Measurements from ENCODE around the gene NHS. TPM values are rescaled to one million over a fixed set of nuclear protein-coding genes. Genes with fewer than 3 reads are reported as not detected.
A peak's percentile ranks its signal among the peaks of the same experiment; 100 is the strongest.

NHS gene
- total RNA-seq, 1 donor from 2014 or later = 6.6 TPM

DNA sequence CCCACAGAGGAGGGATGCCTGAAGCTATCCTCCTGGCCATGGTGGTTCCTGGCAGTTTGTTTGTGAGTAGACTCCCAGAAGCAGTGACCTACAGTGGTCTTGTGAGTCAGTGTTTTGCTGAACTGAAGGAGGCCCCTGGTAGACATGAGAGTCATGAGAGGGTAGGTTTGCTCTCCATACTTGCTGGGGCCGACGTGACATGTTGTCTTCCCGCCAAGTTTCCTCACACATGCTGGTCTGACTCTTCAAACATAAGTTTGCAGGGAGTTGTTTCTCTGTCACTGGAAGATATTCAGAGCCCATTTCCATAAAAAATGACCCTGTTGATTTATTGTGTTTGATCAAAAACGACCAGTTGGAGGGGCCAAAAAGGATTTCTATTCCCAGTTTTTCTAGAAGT lies 231.2 kb downstream of the NHS start:
- Histone ChIP-seq H3K9me3 (ENCODE audit: insufficient read depth, low read depth, low read length) (no peaks in the 10 kb centered on the region), H3K36me3 (ENCODE audit: insufficient read depth, low read length) (no peaks in the 10 kb centered on the region), H3K27ac (ENCODE audit: low read depth, low read length) (no peak overlapping the region), H3K9ac (ENCODE audit: low read length) (no peak overlapping the region), H3K4me3 (ENCODE audit: insufficient read depth, low read depth, low read length) (no peak overlapping the region), H3K4me1 (ENCODE audit: insufficient read depth, low read length) (peaks cover 5% of the 10 kb centered on the region), H3K4me2 (ENCODE audit: low read length) (peak overlapping the region; percentile 11), H2AFZ (ENCODE audit: low read depth, low read length) (no peak overlapping the region), H3K27me3 (ENCODE audit: insufficient read depth, low read length) (no peaks in the 10 kb centered on the region), H4K20me1 (ENCODE audit: insufficient read depth, low read length) (no peaks in the 10 kb centered on the region), H3K79me2 (ENCODE audit: insufficient read depth, low read length) (peaks cover 15% of the 10 kb centered on the region)
- peaks cover 4% of the 10 kb centered on the region for H3K9me3 Mint-ChIP-seq (ENCODE audit: unreplicated experiment)
- peaks cover 10% of the 10 kb centered on the region for H3K4me1 Mint-ChIP-seq (ENCODE audit: low read depth, unreplicated experiment)
- no peak for DNase-seq (ENCODE audit: low read depth)
- H3K4me3 Mint-ChIP-seq (ENCODE audit: unreplicated experiment) = no peak overlapping the region
- no peaks in the 10 kb centered on the region for H3K27me3 Mint-ChIP-seq (ENCODE audit: low read depth, unreplicated experiment)
- H3K27ac Mint-ChIP-seq (ENCODE audit: unreplicated experiment) = peak overlapping the region; percentile 89
- no peaks in the 10 kb centered on the region for H3K36me3 Mint-ChIP-seq (ENCODE audit: low read depth, unreplicated experiment)
- peak; percentile 59 for FAIRE-seq
- TF ChIP-seq EZH2 (IDR thresholded peaks at IDR 0.05; ENCODE audit: insufficient read depth, low read length) = no peak
- TF ChIP-seq, protein P1, sequence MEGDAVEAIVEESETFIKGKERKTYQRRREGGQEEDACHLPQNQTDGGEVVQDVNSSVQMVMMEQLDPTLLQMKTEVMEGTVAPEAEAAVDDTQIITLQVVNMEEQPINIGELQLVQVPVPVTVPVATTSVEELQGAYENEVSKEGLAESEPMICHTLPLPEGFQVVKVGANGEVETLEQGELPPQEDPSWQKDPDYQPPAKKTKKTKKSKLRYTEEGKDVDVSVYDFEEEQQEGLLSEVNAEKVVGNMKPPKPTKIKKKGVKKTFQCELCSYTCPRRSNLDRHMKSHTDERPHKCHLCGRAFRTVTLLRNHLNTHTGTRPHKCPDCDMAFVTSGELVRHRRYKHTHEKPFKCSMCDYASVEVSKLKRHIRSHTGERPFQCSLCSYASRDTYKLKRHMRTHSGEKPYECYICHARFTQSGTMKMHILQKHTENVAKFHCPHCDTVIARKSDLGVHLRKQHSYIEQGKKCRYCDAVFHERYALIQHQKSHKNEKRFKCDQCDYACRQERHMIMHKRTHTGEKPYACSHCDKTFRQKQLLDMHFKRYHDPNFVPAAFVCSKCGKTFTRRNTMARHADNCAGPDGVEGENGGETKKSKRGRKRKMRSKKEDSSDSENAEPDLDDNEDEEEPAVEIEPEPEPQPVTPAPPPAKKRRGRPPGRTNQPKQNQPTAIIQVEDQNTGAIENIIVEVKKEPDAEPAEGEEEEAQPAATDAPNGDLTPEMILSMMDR (IDR thresholded peaks at IDR 0.05; ENCODE audit: insufficient read depth, low read depth, low read length) = no peak

DNA sequence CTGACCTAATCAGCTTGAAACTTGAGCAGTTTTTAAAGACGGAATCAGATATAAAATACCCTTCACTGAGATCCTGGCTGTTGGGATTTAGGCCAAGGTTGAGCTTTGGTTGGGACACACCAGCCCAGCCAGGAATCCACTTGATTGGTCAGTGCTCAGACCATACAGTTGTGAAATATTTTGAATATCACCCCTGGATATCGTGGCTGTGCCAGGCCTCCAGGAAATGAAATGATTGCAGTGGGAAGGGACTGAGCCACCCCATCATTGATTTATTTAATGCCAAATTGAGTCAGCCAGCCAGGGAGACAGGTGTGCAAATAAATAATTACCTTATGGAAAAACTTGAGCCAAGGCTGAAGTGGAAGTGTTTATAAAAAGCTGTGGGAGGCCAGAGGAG lies 233.9 kb downstream of the NHS start:
- Histone ChIP-seq H3K9ac (ENCODE audit: low read length) (no peak overlapping the region), H3K79me2 (ENCODE audit: insufficient read depth, low read length) (peaks cover 15% of the 10 kb centered on the region), H3K9me3 (ENCODE audit: insufficient read depth, low read depth, low read length) (no peaks in the 10 kb centered on the region), H4K20me1 (ENCODE audit: insufficient read depth, low read length) (peaks cover 11% of the 10 kb centered on the region), H3K4me2 (ENCODE audit: low read length) (no peak overlapping the region), H2AFZ (ENCODE audit: low read depth, low read length) (no peak overlapping the region), H3K27ac (ENCODE audit: low read depth, low read length) (no peak overlapping the region), H3K36me3 (ENCODE audit: insufficient read depth, low read length) (no peaks in the 10 kb centered on the region), H3K27me3 (ENCODE audit: insufficient read depth, low read length) (no peaks in the 10 kb centered on the region), H3K4me3 (ENCODE audit: insufficient read depth, low read depth, low read length) (no peak overlapping the region), H3K4me1 (ENCODE audit: insufficient read depth, low read length) (peaks cover 9% of the 10 kb centered on the region)
- DNase-seq (ENCODE audit: low read depth) = no peak
- H3K4me1 Mint-ChIP-seq (ENCODE audit: low read depth, unreplicated experiment) = peaks cover 17% of the 10 kb centered on the region
- peaks cover 4% of the 10 kb centered on the region for H3K9me3 Mint-ChIP-seq (ENCODE audit: unreplicated experiment)
- TF ChIP-seq, protein P1 (IDR thresholded peaks at IDR 0.05; ENCODE audit: insufficient read depth, low read depth, low read length) = no peak
- TF ChIP-seq EZH2 (IDR thresholded peaks at IDR 0.05; ENCODE audit: insufficient read depth, low read length) = no peak
- no peak overlapping the region for H3K4me3 Mint-ChIP-seq (ENCODE audit: unreplicated experiment)
- no peaks in the 10 kb centered on the region for H3K36me3 Mint-ChIP-seq (ENCODE audit: low read depth, unreplicated experiment)
- FAIRE-seq = no peak
- H3K27me3 Mint-ChIP-seq (ENCODE audit: low read depth, unreplicated experiment) = no peaks in the 10 kb centered on the region
- H3K27ac Mint-ChIP-seq (ENCODE audit: unreplicated experiment) = no peak overlapping the region

DNA sequence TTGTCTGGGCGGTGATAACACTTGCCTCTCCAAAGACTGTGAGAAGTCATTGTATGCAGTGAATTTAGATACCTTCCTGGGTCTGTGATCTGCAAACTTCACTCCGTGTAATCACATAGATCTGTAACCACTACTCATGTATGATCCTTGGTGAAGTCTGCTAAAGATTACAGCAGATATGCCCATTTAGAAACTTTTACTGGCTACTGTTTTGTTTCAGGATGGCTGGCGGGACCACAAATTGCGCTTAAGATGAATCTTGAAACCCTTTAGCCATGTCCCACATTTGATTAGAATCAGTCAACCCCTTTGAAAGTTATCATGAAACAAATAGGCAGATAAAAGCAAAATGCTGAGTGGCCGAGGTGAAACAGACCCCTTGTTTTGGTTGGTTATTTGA lies 235.8 kb downstream of the NHS start:
- Histone ChIP-seq H3K4me3 (ENCODE audit: insufficient read depth, low read depth, low read length) (no peak overlapping the region), H3K79me2 (ENCODE audit: insufficient read depth, low read length) (peaks cover 13% of the 10 kb centered on the region), H3K36me3 (ENCODE audit: insufficient read depth, low read length) (no peaks in the 10 kb centered on the region), H3K27ac (ENCODE audit: low read depth, low read length) (no peak overlapping the region), H3K27me3 (ENCODE audit: insufficient read depth, low read length) (no peaks in the 10 kb centered on the region), H3K9ac (ENCODE audit: low read length) (no peak overlapping the region), H4K20me1 (ENCODE audit: insufficient read depth, low read length) (peaks cover 17% of the 10 kb centered on the region), H2AFZ (ENCODE audit: low read depth, low read length) (no peak overlapping the region), H3K4me2 (ENCODE audit: low read length) (no peak overlapping the region), H3K4me1 (ENCODE audit: insufficient read depth, low read length) (peaks cover 13% of the 10 kb centered on the region), H3K9me3 (ENCODE audit: insufficient read depth, low read depth, low read length) (no peaks in the 10 kb centered on the region)
- no peaks in the 10 kb centered on the region for H3K36me3 Mint-ChIP-seq (ENCODE audit: low read depth, unreplicated experiment)
- H3K4me3 Mint-ChIP-seq (ENCODE audit: unreplicated experiment) = no peak overlapping the region
- no peaks in the 10 kb centered on the region for H3K27me3 Mint-ChIP-seq (ENCODE audit: low read depth, unreplicated experiment)
- peaks cover 20% of the 10 kb centered on the region for H3K4me1 Mint-ChIP-seq (ENCODE audit: low read depth, unreplicated experiment)
- peaks cover 5% of the 10 kb centered on the region for H3K9me3 Mint-ChIP-seq (ENCODE audit: unreplicated experiment)
- TF ChIP-seq EZH2 (IDR thresholded peaks at IDR 0.05; ENCODE audit: insufficient read depth, low read length) = no peak
- TF ChIP-seq, protein P1 (IDR thresholded peaks at IDR 0.05; ENCODE audit: insufficient read depth, low read depth, low read length) = no peak
- H3K27ac Mint-ChIP-seq (ENCODE audit: unreplicated experiment) = no peak overlapping the region
- FAIRE-seq (no peak), DNase-seq (ENCODE audit: low read depth) (no peak)
